CD4-positive, alpha-beta T cell (primary cell): ENCODE data around the gene EVA1A. TPM values are rescaled to one million over a fixed set of nuclear protein-coding genes. Genes with fewer than 3 reads are reported as not detected.

ENCODE experiments used
- ATAC-seq: fragments of 200-7000 bp; cut with Tn5 transposase; one replicate; pipeline ENCODE4 v1.10.0; 2022; ENCODE audit warnings: mild to moderate bottlenecking; ENCODE audit not compliant: poor library complexity
- CTCF ChIA-PET: fragments of 350-600 bp; sonication (Branson Sonifier 250); formaldehyde crosslinking; loops from one replicate; lab custom pipeline; 2021; ENCODE audit warnings: antibody characterized with exemption, inconsistent platforms; lab: Charles Lee
- POLR2A ChIA-PET: fragments of 350-600 bp; sonication (Branson Sonifier 250); formaldehyde crosslinking; loops from one replicate; lab custom pipeline; 2021; ENCODE audit warnings: antibody characterized with exemption, inconsistent platforms; lab: Charles Lee
- DNase-seq, 14 experiments: peaks; one replicate each; pipeline ENCODE4 v3.0.0-alpha.2; 2013 to 2020; ENCODE audit warnings: mixed read lengths in 2 of 14
- H3K27ac ChIP-seq, 2 donors: one replicate each; pipeline versions ENCODE4 v1.5.1 to v1.7.0; 2013; ENCODE audit warnings: low read length in 2 of 2, low read depth in 1 of 2, mild to moderate bottlenecking in 1 of 2
- H3K27me3 ChIP-seq, 2 experiments: 1 replicate in 1 of 2; 2 replicates in 1 of 2; pipeline versions ENCODE4 v1.6.1 to v1.7.0; 2013; ENCODE audit warnings: low read length in 2 of 2, control low read depth in 1 of 2, mild to moderate bottlenecking in 1 of 2, moderate library complexity in 1 of 2; ENCODE audit not compliant: insufficient read depth in 2 of 2, control insufficient read depth in 1 of 2
- H3K36me3 ChIP-seq: one replicate; pipeline ENCODE4 v1.6.1; 2013; ENCODE audit warnings: low read length, control low read depth; ENCODE audit not compliant: insufficient read depth
- H3K4me1 ChIP-seq: one replicate; pipeline ENCODE4 v1.6.1; 2013; ENCODE audit warnings: low read length, control low read depth; ENCODE audit not compliant: insufficient read depth
- H3K4me3 ChIP-seq: one replicate; pipeline ENCODE4 v1.5.1; 2013; ENCODE audit warnings: mild to moderate bottlenecking, low read length, moderate library complexity
- H3K9me3 ChIP-seq, 2 experiments: 1 replicate in 1 of 2; 2 replicates in 1 of 2; pipeline versions ENCODE4 v1.6.1 to v1.7.0; 2013; ENCODE audit warnings: low read length in 2 of 2, mild to moderate bottlenecking in 2 of 2, control low read depth in 1 of 2, moderate library complexity in 1 of 2; ENCODE audit not compliant: control insufficient read depth in 1 of 2, insufficient read depth in 1 of 2
- H3K27ac Mint-ChIP-seq: one replicate; pipeline ENCODE4 v1.8.0; 2020; ENCODE audit warnings: mixed read lengths
- H3K27me3 Mint-ChIP-seq: one replicate; pipeline ENCODE4 v1.8.0; 2021; ENCODE audit warnings: mixed read lengths
- H3K36me3 Mint-ChIP-seq: one replicate; pipeline ENCODE4 v1.8.0; 2021; ENCODE audit warnings: low read depth, mixed read lengths
- H3K4me1 Mint-ChIP-seq: one replicate; pipeline ENCODE4 v1.8.0; 2021; ENCODE audit warnings: low read depth, mixed read lengths
- H3K4me3 Mint-ChIP-seq: one replicate; pipeline ENCODE4 v1.8.0; 2020; ENCODE audit warnings: mild to moderate bottlenecking, mixed read lengths
- H3K9me3 Mint-ChIP-seq: one replicate; pipeline ENCODE4 v1.8.0; 2020; ENCODE audit warnings: mixed read lengths
- intact Hi-C, 2 experiments: fragments of 100-400 bp; cut with DNase I in 1 of 2; cut with micrococcal nuclease in 1 of 2; formaldehyde crosslinking; loops; one replicate each; pipeline versions ENCODE4 v1.15.1 to v1.9.0; 2023 to 2025; cut with DNase I, micrococcal nuclease
- total RNA-seq, 174 experiments: library from RNA in 2 of 174; stranded (reverse) in 2 of 174; gene quantifications; one replicate each; pipeline ENCODE4 v1.2.3 and lab custom pipeline; 2021 to 2026
- TF ChIP-seq, protein P1 (sequence below): fragments of 200-600 bp; IDR thresholded peaks from one replicate; pipeline ENCODE4 v1.8.0; 2022; ENCODE audit warnings: antibody characterized with exemption, mild to moderate bottlenecking

Gene EVA1A
- total RNA-seq, 2 experiments from 2014 or later: not detected

DNA sequence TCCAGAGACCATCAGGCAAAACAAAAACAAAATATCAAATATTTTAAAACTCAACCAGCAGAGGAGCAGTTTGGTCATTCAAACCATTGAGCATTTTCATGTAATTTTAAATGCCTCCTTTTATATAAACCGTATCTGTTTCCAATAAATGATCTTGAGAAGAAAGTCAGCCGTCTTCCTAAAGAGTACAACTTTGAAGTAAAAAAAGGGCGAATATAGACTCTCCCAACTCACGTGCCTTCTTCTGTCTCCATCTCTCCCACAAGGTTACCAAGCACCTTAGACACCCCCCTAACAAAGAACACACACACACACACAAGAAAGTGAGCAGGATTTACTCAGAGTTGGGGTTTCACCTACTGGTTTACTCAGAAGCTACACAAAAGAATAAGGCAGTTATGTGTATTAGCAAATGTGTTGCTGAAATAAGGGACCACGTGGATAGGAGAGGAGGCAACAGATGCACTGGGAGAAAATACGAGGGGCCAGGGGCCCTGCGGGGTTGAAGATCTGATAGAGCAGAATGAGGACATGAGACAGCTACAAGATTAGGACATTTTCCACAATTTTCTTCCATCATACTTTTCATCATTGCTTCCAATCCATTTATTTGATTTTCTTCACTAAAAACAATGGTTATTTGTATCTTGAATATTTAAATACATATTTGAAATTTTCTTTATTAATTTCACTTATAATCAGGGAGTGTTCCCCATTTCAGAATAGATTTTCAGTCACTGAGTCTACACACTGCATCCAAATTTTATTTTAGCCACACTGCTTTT, 45.0 kb downstream of the EVA1A start:
- CTCF ChIA-PET: no interaction called here
- H3K27me3 ChIP-seq: peaks cover 0 to 5% of the 10 kb centered on the region in 2 experiments
- POLR2A ChIA-PET: no interaction called here
- Mint-ChIP-seq H3K9me3 (peaks cover 8% of the 10 kb centered on the region), H3K36me3 (no peaks in the 10 kb centered on the region), H3K27me3 (peaks cover 5% of the 10 kb centered on the region), H3K4me1 (no peaks in the 10 kb centered on the region), H3K27ac (no peak overlapping the region), H3K4me3 (no peak overlapping the region)
- intact Hi-C loops: no loop called here
- ATAC-seq: no peak
- no peak overlapping the region for H3K27ac ChIP-seq
- no peak for DNase-seq
- H3K9me3 ChIP-seq: peaks cover 0 to 9% of the 10 kb centered on the region in 2 experiments
- no peak overlapping the region for H3K4me3 ChIP-seq
- H3K4me1 ChIP-seq: no peaks in the 10 kb centered on the region
- TF ChIP-seq, protein P1, sequence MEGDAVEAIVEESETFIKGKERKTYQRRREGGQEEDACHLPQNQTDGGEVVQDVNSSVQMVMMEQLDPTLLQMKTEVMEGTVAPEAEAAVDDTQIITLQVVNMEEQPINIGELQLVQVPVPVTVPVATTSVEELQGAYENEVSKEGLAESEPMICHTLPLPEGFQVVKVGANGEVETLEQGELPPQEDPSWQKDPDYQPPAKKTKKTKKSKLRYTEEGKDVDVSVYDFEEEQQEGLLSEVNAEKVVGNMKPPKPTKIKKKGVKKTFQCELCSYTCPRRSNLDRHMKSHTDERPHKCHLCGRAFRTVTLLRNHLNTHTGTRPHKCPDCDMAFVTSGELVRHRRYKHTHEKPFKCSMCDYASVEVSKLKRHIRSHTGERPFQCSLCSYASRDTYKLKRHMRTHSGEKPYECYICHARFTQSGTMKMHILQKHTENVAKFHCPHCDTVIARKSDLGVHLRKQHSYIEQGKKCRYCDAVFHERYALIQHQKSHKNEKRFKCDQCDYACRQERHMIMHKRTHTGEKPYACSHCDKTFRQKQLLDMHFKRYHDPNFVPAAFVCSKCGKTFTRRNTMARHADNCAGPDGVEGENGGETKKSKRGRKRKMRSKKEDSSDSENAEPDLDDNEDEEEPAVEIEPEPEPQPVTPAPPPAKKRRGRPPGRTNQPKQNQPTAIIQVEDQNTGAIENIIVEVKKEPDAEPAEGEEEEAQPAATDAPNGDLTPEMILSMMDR: no peak
- H3K36me3 ChIP-seq: no peaks in the 10 kb centered on the region

DNA sequence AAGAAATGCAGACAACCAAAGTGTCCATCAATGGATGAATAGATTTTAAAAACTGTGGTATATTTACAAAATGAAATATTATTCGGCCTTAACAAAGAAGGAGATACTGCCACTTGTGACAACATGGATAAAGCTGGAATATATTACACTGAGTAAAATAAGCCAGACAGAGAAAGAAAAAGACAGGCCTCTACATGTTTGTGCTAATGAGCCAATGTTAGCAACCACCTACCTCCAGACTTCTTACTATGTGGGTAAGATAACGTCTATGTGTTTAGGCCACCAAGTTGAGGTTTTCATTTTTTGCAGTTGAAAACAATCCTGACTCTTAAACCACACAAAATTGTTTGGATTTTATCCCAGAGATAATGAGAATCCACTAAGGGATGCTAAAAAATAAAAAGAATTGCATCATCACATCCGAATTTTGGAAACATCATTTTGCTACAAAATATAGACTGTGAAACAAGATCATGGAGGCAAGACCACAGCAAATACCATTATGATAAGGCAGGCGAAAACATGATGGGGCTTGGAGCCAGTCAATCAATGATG, 47.0 kb downstream of the EVA1A start:
- Mint-ChIP-seq H3K9me3 (peaks cover 15% of the 10 kb centered on the region), H3K27ac (no peak overlapping the region), H3K4me1 (no peaks in the 10 kb centered on the region), H3K27me3 (no peaks in the 10 kb centered on the region), H3K36me3 (no peaks in the 10 kb centered on the region), H3K4me3 (no peak overlapping the region)
- Histone ChIP-seq H3K27ac (no peak overlapping the region), H3K36me3 (no peaks in the 10 kb centered on the region), H3K4me3 (no peak overlapping the region), H3K9me3 (peaks cover 0 to 12% of the 10 kb centered on the region in 2 experiments), H3K4me1 (no peaks in the 10 kb centered on the region), H3K27me3 (peaks cover 0 to 5% of the 10 kb centered on the region in 2 experiments)
- intact Hi-C loops: loop anchor here in 1 of 2 experiments (5.0 kb wide), 1 partner anchor 294 kb away; no protein-coding TSS in a partner anchor
- ATAC-seq (no peak), DNase-seq (no peak)
- ChIA-PET POLR2A (no interaction called here), CTCF (no interaction called here)
- TF ChIP-seq, protein P1: no peak

DNA sequence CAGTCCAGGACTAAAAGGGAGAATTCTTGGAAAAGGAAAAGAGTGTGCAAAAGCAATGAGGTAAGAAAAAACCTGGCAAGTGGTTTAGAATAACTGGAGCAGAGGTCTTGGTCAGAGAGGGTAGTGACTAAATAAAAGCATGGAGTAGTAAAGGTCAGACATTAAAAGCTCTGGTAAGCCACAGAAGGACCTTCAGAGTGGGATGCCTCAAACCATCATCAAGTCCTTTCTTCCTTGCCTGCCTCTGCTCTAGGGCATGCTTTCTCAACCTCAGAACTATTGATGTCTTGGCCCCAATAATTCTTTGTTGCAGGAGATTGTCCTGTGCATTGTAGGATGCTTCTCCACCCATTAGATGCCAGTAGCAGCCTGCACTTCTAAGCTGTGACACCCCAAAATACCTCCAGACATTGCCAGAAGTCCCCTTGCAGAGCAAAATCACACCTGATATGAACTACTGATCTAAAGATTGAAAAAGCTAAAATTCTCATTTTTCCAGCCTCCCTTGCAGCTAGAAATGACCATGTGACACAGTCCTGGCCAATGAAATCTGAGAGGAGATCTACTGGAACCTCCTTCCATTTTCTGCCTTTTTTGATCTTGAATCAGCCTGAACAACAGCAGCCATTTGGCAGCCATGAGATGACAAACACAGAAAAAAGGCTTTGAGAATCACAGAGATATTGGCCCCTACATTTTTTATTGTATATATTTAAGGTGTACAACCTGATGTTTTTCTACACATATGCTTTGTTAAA, 48.1 kb downstream of the EVA1A start:
- H3K36me3 Mint-ChIP-seq: no peaks in the 10 kb centered on the region
- DNase-seq (no peak), ATAC-seq (no peak)
- H3K27me3 ChIP-seq: peaks cover 0 to 1% of the 10 kb centered on the region in 2 experiments
- H3K4me3 ChIP-seq: no peak overlapping the region
- H3K27ac Mint-ChIP-seq: no peak overlapping the region
- peaks cover 16% of the 10 kb centered on the region for H3K9me3 Mint-ChIP-seq
- H3K9me3 ChIP-seq: peaks cover 0 to 14% of the 10 kb centered on the region in 2 experiments
- no peaks in the 10 kb centered on the region for H3K27me3 Mint-ChIP-seq
- intact Hi-C loops: loop anchor here in 1 of 2 experiments (5.0 kb wide), 1 partner anchor 295 kb away; no protein-coding TSS in a partner anchor
- no peak overlapping the region for H3K27ac ChIP-seq
- H3K4me1 ChIP-seq: no peaks in the 10 kb centered on the region
- H3K36me3 ChIP-seq: no peaks in the 10 kb centered on the region
- POLR2A ChIA-PET: no interaction called here
- no peaks in the 10 kb centered on the region for H3K4me1 Mint-ChIP-seq
- CTCF ChIA-PET: no interaction called here
- TF ChIP-seq, protein P1: no peak
- H3K4me3 Mint-ChIP-seq: no peak overlapping the region
